Liver (tissue), 3 donors: Measurements from ENCODE around the gene CAMK2B.

Experiments used
- HNF4G ChIP-seq: IDR thresholded peaks from 2 replicates; pipeline ENCODE4 v1.6.1; 2016; ENCODE audit warnings: antibody characterized with exemption
- RAD21 ChIP-seq, 2 donors: IDR thresholded peaks; 2 replicates each; pipeline ENCODE4 v1.6.1; 2016; ENCODE audit warnings: antibody characterized with exemption in 2 of 2, mild to moderate bottlenecking in 2 of 2
- RXRA ChIP-seq, 2 donors: IDR thresholded peaks; 2 replicates each; pipeline ENCODE4 v1.6.1; 2017 to 2018; ENCODE audit warnings: antibody characterized with exemption in 2 of 2, mild to moderate bottlenecking in 1 of 2
- SP1 ChIP-seq: IDR thresholded peaks from 2 replicates; pipeline ENCODE4 v1.6.1; 2018; ENCODE audit warnings: antibody characterized with exemption, mild to moderate bottlenecking
- TF ChIP-seq, protein P1 (sequence below): fragments of 150-350 bp; IDR thresholded peaks from 2 replicates; pipeline ENCODE4 v1.5.1; 2017; ENCODE audit warnings: improper control_type of control experiment, low read depth, low read length; ENCODE audit not compliant: missing input control
- TF ChIP-seq, protein P2 (sequence below): IDR thresholded peaks from 2 replicates; pipeline ENCODE4 v1.6.1; 2016; ENCODE audit warnings: antibody characterized with exemption
- TF ChIP-seq, protein P3 (sequence below): IDR thresholded peaks from 2 replicates; pipeline ENCODE4 v1.6.1; 2016; ENCODE audit warnings: antibody characterized with exemption, mild to moderate bottlenecking
- TF ChIP-seq, protein P4 (sequence below): IDR thresholded peaks from 2 replicates; pipeline ENCODE4 v1.6.1; 2016; ENCODE audit warnings: antibody characterized with exemption
- TF ChIP-seq, protein P5 (sequence below): IDR thresholded peaks from 2 replicates; pipeline ENCODE4 v1.6.1; 2016; ENCODE audit warnings: antibody characterized with exemption
- donor health status: healthy.
- donor health status: healthy.

DNA sequence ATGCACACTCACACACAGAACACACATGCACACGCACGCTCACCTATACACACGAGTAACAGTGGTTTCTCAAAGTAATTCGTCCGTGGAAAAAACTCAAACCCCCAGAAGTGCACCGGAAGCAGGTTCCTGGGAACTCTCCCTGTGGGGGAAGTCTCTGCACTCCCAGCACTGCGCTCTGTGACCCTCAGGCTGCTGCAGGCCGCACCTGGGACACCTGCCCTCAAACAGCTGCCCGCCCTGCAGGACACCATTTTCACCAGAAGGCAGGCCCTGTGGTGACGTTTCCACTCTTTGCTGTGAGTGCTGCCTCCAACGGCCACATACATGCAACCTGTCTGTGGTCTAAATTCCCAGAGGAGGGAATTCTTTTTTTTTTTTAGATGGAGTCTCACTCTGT is 103.3 kb downstream of the CAMK2B start:
- TF ChIP-seq, protein P1, sequence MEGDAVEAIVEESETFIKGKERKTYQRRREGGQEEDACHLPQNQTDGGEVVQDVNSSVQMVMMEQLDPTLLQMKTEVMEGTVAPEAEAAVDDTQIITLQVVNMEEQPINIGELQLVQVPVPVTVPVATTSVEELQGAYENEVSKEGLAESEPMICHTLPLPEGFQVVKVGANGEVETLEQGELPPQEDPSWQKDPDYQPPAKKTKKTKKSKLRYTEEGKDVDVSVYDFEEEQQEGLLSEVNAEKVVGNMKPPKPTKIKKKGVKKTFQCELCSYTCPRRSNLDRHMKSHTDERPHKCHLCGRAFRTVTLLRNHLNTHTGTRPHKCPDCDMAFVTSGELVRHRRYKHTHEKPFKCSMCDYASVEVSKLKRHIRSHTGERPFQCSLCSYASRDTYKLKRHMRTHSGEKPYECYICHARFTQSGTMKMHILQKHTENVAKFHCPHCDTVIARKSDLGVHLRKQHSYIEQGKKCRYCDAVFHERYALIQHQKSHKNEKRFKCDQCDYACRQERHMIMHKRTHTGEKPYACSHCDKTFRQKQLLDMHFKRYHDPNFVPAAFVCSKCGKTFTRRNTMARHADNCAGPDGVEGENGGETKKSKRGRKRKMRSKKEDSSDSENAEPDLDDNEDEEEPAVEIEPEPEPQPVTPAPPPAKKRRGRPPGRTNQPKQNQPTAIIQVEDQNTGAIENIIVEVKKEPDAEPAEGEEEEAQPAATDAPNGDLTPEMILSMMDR = no peak
- TF ChIP-seq, protein P2, sequence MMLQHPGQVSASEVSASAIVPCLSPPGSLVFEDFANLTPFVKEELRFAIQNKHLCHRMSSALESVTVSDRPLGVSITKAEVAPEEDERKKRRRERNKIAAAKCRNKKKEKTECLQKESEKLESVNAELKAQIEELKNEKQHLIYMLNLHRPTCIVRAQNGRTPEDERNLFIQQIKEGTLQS = no peak
- TF ChIP-seq RXRA (IDR thresholded peaks at IDR 0.05) = no peak
- TF ChIP-seq SP1 = no peak
- TF ChIP-seq, protein P3, sequence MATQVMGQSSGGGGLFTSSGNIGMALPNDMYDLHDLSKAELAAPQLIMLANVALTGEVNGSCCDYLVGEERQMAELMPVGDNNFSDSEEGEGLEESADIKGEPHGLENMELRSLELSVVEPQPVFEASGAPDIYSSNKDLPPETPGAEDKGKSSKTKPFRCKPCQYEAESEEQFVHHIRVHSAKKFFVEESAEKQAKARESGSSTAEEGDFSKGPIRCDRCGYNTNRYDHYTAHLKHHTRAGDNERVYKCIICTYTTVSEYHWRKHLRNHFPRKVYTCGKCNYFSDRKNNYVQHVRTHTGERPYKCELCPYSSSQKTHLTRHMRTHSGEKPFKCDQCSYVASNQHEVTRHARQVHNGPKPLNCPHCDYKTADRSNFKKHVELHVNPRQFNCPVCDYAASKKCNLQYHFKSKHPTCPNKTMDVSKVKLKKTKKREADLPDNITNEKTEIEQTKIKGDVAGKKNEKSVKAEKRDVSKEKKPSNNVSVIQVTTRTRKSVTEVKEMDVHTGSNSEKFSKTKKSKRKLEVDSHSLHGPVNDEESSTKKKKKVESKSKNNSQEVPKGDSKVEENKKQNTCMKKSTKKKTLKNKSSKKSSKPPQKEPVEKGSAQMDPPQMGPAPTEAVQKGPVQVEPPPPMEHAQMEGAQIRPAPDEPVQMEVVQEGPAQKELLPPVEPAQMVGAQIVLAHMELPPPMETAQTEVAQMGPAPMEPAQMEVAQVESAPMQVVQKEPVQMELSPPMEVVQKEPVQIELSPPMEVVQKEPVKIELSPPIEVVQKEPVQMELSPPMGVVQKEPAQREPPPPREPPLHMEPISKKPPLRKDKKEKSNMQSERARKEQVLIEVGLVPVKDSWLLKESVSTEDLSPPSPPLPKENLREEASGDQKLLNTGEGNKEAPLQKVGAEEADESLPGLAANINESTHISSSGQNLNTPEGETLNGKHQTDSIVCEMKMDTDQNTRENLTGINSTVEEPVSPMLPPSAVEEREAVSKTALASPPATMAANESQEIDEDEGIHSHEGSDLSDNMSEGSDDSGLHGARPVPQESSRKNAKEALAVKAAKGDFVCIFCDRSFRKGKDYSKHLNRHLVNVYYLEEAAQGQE = no peak
- TF ChIP-seq, protein P4, sequence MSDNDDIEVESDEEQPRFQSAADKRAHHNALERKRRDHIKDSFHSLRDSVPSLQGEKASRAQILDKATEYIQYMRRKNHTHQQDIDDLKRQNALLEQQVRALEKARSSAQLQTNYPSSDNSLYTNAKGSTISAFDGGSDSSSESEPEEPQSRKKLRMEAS = no peak
- no peak for TF ChIP-seq HNF4G
- no peak for TF ChIP-seq RAD21 (IDR thresholded peaks at IDR 0.05)
- TF ChIP-seq, protein P5, sequence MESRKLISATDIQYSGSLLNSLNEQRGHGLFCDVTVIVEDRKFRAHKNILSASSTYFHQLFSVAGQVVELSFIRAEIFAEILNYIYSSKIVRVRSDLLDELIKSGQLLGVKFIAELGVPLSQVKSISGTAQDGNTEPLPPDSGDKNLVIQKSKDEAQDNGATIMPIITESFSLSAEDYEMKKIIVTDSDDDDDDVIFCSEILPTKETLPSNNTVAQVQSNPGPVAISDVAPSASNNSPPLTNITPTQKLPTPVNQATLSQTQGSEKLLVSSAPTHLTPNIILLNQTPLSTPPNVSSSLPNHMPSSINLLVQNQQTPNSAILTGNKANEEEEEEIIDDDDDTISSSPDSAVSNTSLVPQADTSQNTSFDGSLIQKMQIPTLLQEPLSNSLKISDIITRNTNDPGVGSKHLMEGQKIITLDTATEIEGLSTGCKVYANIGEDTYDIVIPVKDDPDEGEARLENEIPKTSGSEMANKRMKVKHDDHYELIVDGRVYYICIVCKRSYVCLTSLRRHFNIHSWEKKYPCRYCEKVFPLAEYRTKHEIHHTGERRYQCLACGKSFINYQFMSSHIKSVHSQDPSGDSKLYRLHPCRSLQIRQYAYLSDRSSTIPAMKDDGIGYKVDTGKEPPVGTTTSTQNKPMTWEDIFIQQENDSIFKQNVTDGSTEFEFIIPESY = no peak
